Posterior cingulate gyrus (tissue), 11 donors: Measurements from ENCODE around the gene TOP1.
A peak's percentile ranks its signal among the peaks of the same experiment; 100 is the strongest.
"Not testable (repeated sequence)": the region's sequence is repeated elsewhere in the genome, so short reads cannot be mapped to it uniquely, and the experiment has no call there.

Experiments
- DNase-seq, 10 donors: peaks; one replicate each; pipeline versions ENCODE4 v3.0.0 to v3.0.0-alpha.2; 2020 to 2021; ENCODE audit warnings: mixed read lengths in 3 of 10
- intact Hi-C: fragments of 100-400 bp; cut with DNase I; formaldehyde crosslinking; loops from one replicate; pipeline ENCODE4 v1.15.1; 2023

Gene TOP1

GRCh38 chr20:41003143-41003935 lies 25.3 kb upstream of the TOP1 start:
- DNase-seq, result peak in 2 of 10 donors; percentile 15 to 21
- intact Hi-C loops, result no loop called here

DNA sequence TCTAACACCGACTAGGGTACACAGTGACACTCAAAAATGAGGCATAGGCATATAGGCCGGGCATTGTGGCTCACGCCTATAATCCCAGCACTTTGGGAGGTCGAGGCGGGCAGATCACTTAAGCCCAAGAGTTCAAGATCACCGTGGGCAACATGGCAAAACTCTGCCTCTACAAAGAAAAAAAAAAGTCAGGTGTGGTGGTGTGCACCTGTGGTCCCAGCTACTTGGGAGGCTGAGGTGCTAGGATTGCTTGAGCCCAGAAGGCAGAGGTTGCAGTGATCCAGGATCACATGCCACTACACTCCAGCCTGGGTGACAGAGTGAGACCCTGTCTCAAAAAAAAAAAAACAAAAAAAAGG lies 24.7 kb upstream of the TOP1 start:
- intact Hi-C loops, DNase-seq: not testable (repeated sequence)

DNA sequence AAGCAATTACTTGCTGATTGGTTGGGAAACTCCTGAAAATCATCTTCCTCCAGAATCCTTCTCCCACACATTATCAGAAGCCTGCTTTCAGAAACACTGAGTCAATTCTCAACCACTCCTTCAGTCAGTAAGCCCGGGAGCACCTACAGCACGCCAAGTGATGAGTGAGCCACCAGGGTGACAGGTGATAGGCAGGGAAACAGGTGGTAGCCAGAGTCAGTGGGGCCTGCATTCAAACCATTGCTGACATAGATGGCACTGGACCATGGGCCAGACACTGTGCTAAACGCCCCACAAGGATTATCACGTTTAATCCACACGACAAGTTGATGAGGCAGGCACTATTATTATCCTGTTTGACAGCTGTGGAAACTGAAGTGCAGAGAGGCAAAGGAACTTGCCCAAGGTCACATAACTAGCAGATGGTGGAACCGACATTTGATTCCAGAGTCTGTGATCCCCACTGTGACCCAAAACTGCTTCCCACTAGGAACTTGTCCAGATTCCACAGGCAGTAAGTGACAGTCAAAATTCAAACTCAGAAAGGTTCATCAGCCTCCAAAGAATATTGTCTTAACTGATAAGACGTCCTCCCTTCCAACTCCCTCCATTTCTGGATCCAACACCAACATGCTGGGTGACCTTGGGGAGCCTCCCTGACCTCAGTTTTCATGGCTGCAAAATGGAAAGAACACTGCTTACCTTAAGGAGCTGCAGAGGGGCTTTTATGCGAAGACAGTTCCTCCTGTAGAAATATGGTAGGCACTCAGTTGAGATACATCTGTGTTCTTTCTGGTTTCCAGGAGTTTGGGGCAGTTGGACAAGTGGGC lies 23.9 kb upstream of the TOP1 start:
- intact Hi-C loops, result no loop called here

DNA sequence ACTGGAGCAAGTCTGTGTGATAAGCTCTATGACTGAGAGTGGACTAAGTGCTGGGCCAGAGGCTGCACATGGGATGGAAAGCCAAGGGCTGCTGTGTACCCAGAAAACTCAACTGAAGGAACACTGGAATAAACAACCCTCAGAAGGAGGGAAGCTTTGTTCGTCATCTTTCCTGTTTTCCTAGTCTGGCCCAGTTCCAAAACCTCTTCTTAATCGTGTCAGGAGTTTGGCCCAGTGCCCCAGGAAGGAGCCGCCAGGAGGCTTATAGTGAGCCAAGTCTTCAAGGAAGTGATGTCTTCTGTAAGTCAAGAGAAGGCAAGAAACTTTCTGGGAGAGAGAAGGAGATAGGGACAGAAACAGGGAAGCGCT lies 23.3 kb upstream of the TOP1 start:
- intact Hi-C loops, result no loop called here
- DNase-seq, result no peak

More for the DNA sequence above, 23.9 kb upstream of the TOP1 start:
- no peak for DNase-seq

DNA sequence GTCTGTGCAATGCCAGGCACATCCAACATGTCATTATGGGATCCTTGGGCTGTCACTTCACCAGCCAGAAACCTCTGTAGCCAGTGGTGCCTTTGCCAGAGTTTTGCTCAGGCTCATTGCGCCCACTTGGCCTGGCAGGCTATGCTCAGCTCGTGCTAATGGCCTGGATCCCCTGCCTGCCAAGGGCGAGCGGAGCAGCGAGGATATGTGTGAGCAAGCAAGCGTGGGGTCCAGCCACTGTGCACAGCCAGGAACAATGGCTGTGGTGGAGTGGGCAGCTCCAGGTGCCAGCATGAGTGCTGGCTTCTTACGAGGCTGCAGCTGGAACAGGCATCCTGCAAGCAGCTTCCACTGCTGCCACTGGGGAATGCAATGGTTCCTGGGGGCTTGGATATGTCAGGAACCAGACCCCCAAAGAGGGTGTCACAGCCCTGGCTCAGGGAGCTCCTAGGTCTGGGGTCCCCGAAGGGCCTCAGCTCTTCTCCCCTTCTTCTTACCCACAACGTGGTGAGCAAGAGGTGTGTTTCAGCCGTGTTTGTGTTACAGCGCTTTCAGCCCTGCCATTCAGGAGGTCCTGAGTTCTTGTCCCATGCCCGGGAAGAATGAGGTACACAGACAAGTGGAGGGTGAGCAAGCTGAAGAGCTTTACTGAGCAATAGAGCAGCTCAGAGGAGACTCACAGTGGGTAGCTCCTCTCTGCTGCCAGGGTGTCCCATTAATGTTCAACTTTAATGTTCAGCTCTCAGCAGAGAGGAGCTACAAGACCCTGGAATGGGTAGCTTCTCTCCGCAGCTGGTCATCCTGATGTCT lies 22.3 kb upstream of the TOP1 start:
- no peak for DNase-seq
- intact Hi-C loops, result no loop called here

DNA sequence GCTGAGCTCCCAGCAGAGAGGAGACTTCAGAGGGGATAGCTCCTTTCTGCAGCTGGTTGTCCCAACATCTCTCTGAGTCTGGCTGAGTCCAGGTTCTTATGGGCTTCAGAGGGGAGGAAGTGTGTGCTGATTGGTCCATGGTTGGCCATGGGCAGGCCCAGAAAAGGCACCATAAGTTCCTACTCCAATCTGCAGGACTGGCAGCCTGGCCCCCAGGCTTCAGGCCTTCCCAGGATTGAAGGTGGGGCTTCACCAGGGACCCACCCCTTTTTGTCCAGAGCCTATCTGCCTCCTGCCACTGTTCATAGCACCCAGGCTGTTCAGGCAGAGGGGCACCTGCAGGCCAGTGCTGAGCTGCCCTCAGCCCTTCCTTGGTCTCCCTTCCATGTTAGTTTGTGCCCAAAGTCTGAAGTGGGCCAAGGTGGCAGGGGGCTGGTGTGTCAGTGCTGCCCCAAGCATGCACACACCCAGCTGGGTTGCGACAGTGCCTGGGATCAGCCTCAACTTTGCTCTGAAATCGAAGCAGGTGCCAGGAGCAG lies 21.6 kb upstream of the TOP1 start:
- intact Hi-C loops, result no loop called here
- DNase-seq, result no peak

DNA sequence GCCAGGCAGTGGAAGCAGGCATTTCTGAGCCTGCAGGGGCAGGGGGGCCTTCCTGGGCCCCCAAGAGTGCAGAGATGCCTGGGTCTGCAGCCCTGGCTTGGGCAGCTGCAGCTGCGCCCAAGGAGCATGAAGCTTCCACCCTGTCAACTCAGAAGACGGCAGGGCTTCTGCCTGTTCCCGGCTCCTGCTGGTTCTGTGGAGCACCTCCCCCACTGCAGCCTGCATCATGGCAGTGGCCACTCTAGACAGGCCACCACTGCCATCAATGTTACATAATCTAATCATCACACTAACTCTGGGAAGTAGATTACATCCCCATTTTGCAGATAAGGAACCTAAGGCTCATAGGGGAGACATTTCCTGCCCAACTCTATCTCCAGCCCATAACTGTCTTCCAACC lies 21.1 kb upstream of the TOP1 start:
- DNase-seq, result no peak
- intact Hi-C loops, result no loop called here

DNA sequence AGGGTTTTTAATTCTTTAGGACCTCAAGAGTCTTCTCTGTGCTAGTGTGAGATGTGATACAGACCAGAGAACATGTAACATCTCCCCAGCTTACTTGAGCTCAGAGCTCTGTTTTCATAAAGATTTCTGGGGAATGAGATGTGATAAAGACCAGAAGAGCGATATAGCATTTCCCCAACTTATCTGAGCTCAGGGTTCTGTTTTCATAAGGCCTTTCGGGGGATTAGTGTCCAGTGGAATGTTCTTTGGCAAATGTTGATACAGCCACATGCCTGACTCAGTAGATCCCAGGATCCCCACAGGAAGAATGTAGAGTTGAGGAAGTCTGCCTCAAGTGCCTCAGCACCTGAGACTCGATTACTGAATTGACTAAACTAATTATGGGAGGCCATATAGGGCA lies 18.7 kb upstream of the TOP1 start:
- no peak for DNase-seq
- intact Hi-C loops, result no loop called here

GRCh38 chr20:41011551-41012067 lies 17.0 kb upstream of the TOP1 start:
- intact Hi-C loops, result no loop called here
- no peak for DNase-seq

GRCh38 chr20:41014561-41015088 lies 14.0 kb upstream of the TOP1 start:
- intact Hi-C loops, result no loop called here

DNA sequence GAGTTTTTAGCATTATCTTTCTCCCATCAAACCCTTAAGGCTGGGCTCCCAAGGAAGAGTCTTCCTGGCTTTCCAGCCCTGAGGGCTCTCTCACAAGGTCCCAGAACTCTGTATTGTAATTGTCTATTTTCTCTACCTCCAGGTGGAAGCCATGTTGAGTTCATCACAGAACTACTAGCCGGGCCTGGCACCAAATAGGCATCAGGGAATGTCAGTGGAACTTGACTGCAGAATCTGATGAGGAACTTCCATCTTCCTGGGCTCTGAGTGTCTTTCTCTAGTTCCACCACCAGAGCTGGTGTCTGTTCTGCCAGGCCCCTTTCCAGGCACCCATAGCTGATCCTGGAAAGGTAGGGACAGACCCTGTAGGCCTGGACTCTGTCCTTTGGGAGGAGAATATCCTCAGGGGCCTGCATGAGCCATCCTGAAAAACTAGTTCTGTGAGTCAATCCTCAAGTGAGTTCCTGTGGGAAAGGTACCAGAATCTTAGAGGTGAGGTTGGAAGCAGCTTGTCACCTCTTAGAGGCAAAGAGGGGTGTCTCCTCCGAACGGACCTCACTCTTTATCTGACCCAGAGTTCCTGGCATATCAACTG lies 11.1 kb upstream of the TOP1 start:
- no peak for DNase-seq
- intact Hi-C loops, result no loop called here

More at GRCh38 chr20:41014561-41015088, 14.0 kb upstream of the TOP1 start:
- DNase-seq, result no peak

GRCh38 chr20:41018153-41018552 lies 10.5 kb upstream of the TOP1 start:
- intact Hi-C loops, result no loop called here
- no peak for DNase-seq

DNA sequence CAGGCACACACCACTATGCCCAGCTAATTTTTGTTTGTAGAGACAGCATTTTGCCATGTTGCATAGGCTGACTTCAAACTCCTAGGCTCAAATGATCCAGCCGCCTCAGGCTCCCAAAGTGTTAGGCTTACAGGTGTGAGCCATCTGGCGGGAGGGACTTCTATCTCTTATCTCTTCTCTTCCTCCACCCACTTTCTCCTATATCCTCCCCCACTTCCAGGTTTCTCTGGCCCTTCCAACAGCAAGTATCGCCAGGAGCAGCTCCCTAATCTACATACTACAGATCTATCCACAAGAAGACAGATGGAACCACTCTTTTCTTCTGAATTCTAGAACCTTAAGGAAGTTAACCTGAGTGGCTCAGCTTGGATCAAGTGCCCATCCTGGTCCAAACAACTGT lies 5.1 kb upstream of the TOP1 start:
- intact Hi-C loops, result no loop called here
- no peak for DNase-seq

GRCh38 chr20:41027366-41027765 lies 1.3 kb upstream of the TOP1 start:
- DNase-seq, result no peak
- intact Hi-C loops, result no loop called here

DNA sequence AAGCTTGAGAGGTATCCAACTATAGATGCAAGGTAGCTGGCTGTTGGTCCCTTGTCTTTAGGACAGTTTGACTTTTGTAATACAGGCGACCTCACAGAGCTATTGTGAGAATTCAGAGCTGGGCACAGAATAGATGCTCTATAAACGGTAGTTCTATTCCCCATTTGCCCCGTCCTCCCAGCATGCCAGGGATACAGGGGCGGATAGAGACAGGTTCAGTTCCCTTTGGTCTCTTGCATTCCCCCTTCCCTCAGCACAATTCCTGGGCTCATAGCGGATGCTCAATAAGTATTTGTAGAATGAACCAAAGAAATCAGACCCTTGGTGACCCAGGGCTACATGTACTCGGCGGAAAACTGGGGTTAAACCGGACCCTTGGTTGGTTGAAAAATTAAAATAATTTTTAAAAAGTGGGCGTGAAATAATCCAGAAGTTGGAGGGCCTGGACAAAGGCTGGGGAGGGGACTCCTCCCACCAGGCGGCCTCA lies 707 bp upstream of the TOP1 start:
- intact Hi-C loops, result loop anchor here (2.0 kb wide), 1 partner anchor 111 kb away; no protein-coding TSS in a partner anchor
- no peak for DNase-seq

DNA sequence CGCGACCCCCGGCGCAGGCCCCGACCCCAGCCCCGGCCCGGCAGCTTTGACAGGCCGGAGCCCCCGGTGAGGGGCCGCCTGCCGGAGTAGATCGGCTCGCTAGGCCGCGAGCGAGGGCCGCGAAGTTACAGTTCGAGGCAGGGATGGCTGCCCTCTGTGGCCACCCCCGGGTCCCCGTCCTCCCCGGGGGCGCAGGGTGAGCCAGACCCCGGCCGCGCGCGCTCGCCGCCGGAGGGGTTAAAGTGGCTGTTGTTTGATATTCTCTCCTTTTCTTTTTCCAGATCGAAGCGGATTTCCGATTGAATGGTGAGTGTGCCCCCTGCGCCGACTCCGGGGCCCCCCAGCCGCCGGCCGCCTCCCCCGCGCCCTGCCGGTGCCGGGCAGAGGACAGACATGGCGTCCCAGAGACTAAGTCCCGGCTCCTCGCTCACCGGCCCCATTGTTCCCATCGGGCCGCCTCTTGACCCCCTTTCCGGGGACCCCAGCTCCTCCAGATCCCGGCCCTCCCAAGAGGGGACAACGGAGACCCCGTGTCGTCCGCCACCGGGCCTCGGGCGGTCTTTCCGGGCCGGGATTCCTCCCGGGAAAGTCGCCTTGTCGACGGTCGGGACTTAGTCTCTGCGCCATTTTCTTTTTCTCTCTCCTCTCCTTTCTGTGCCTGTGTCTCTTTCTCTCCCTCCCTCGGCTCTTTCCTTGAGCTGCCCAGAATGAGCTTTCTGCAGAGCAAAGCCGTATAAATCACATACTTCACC lies 704 bp downstream of the TOP1 start:
- DNase-seq, result peak in 5 of 10 donors; percentile 15 to 88 (median 39)
- intact Hi-C loops, result loop anchor here (2.0 kb wide), 1 partner anchor 109 kb away; no protein-coding TSS in a partner anchor

DNA sequence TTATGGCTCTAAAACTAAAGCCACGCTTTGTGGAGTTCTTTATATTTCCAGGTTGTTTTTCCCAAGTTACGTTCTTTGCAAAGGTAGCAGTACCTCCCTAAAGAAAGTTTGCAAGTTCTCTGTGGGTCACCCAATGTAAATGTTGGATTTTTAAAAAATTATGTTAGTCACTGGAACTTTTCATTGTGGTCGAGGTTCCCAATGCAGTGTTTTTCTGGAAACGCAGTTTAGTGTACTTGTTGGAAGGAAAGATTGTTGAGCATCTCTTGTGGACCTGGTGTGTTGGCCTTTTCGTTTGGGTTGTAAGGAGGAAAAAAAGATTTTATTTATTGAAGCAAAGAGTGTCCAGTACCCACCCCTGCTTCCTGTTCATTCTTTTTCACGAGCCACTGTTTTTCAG lies 1.4 kb downstream of the TOP1 start:
- DNase-seq, result no peak
- intact Hi-C loops, result no loop called here

- DNase-seq, result no peak
- intact Hi-C loops, result no loop called here
These were observed 2.1 kb downstream of the TOP1 start for GRCh38 chr20:41030531-41031242.
